HepG2 (cell line): Measurements from ENCODE around the gene CAPZB. TPM values are rescaled to one million over a fixed set of nuclear protein-coding genes. Genes with fewer than 3 reads are reported as not detected.
A peak's percentile ranks its signal among the peaks of the same experiment; 100 is the strongest.

Experiments
- DPF2 ChIP-seq: sonication (generic); formaldehyde crosslinking; IDR thresholded peaks from 2 replicates; pipeline ENCODE4 v1.4.0; 2020; ENCODE audit warnings: mild to moderate bottlenecking, low read depth, missing genetic modification reagents, borderline replicate concordance
- DZIP1 ChIP-seq: sonication (generic); formaldehyde crosslinking; IDR thresholded peaks from 2 replicates; pipeline ENCODE4 v1.5.0; 2020; ENCODE audit warnings: mild to moderate bottlenecking, missing genetic modification reagents
- HINFP ChIP-seq: sonication (generic); formaldehyde crosslinking; IDR thresholded peaks from 2 replicates; pipeline ENCODE4 v1.4.0; 2020; ENCODE audit warnings: low read depth, mild to moderate bottlenecking, missing genetic modification reagents
- HNRNPLL ChIP-seq: fragments of 200-400 bp; formaldehyde crosslinking; IDR thresholded peaks from 2 replicates; pipeline ENCODE4 v1.6.1; 2017; ENCODE audit warnings: mild to moderate bottlenecking, low read depth, low read length; ENCODE audit not compliant: poor library complexity, severe bottlenecking
- KLF9 ChIP-seq: IDR thresholded peaks from 2 replicates; pipeline ENCODE4 v1.6.1; 2016; ENCODE audit warnings: low read depth
- MTERF4 ChIP-seq: sonication (generic); formaldehyde crosslinking; IDR thresholded peaks from 2 replicates; pipeline ENCODE4 v1.8.0; 2023; ENCODE audit warnings: mild to moderate bottlenecking, missing genetic modification reagents
- NFAT5 ChIP-seq: sonication (generic); formaldehyde crosslinking; IDR thresholded peaks from 2 replicates; pipeline ENCODE4 v1.4.0; 2020; ENCODE audit warnings: missing genetic modification reagents
- SRY ChIP-seq: sonication (generic); formaldehyde crosslinking; IDR thresholded peaks from 2 replicates; pipeline ENCODE4 v1.8.0; 2022; ENCODE audit warnings: mild to moderate bottlenecking, missing genetic modification reagents
- TARDBP ChIP-seq: sonication (generic); formaldehyde crosslinking; IDR thresholded peaks from 2 replicates; pipeline ENCODE4 v1.8.0; 2022; ENCODE audit warnings: mild to moderate bottlenecking, missing genetic modification reagents
- ZFY ChIP-seq: sonication (generic); formaldehyde crosslinking; IDR thresholded peaks from 2 replicates; pipeline ENCODE4 v1.4.0; 2020; ENCODE audit warnings: missing genetic modification reagents
- ZNF33B ChIP-seq: sonication (generic); formaldehyde crosslinking; IDR thresholded peaks from 2 replicates; pipeline ENCODE4 v1.5.1; 2020; ENCODE audit warnings: mild to moderate bottlenecking, missing genetic modification reagents
- ZNF609 ChIP-seq: sonication (generic); formaldehyde crosslinking; IDR thresholded peaks from 2 replicates; pipeline ENCODE4 v1.4.0; 2020; ENCODE audit warnings: mild to moderate bottlenecking, missing genetic modification reagents, borderline replicate concordance
- ZSCAN30 ChIP-seq: sonication (generic); formaldehyde crosslinking; IDR thresholded peaks from 2 replicates; pipeline ENCODE4 v1.5.0; 2020; ENCODE audit warnings: mild to moderate bottlenecking, missing genetic modification reagents
- polyA plus RNA-seq, 8 experiments: library from polyadenylated mRNA; depleted of rRNA in 3 of 8; stranded (reverse) in 7 of 8; unstranded in 1 of 8; fragments of >200 nt; fragmentation: Illumina TruSeq in 4 of 8; extraction: Trizol in 4 of 8; gene quantifications; 2 replicates each; pipeline versions ENCODE4 v1.2.1 to v1.2.3, GENCODE V29; 2011 to 2016; ENCODE audit warnings: low read depth in 4 of 8, missing spikeins in 1 of 8, mixed read lengths in 1 of 8; ENCODE audit not compliant: insufficient read depth in 1 of 8
- total RNA-seq, 5 experiments: library from RNA; depleted of rRNA; stranded (reverse); fragments of >200 nt; fragmentation: Illumina TruSeq; extraction: Trizol; gene quantifications; 2 replicates each; pipeline ENCODE4 v1.2.3, GENCODE V29; 2016; ENCODE audit warnings: low read depth in 1 of 5

Gene CAPZB
- total and polyA plus RNA-seq, 2 of the 13 experiments (the other 11 are each of a cell fraction or from before 2014, with no cell fraction given) = 58.9 to 76.9 TPM

- TF ChIP-seq NFAT5 (CRISPR knock-in tag) (no peak), KLF9 (CRISPR knock-in tag) (no peak), ZFY (CRISPR knock-in tag) (peak; percentile 64), DZIP1 (CRISPR knock-in tag) (peak; percentile 31; the same call in 1 of the 2 replicates), HNRNPLL (peak; percentile 63), ZNF609 (CRISPR knock-in tag) (0 out of 2 replicates have a peak, but pooled peaks have one; percentile 45), ZSCAN30 (CRISPR knock-in tag) (peak; percentile 82), SRY (CRISPR knock-in tag) (0 out of 2 replicates have a peak, but pooled peaks have one; percentile 51), MTERF4 (CRISPR knock-in tag) (0 out of 2 replicates have a peak, but pooled peaks have one; percentile 39), TARDBP (CRISPR knock-in tag) (peak; percentile 29), ZNF33B (CRISPR knock-in tag) (no peak), DPF2 (CRISPR knock-in tag) (no peak), HINFP (CRISPR knock-in tag) (no peak)
Measured at GRCh38 chr1:19484798-19485361, 459 bp downstream of the CAPZB start (continued).
